ENCODE measurements around the gene CLGN. TPM values are rescaled to one million over a fixed set of nuclear protein-coding genes. Genes with fewer than 3 reads are reported as not detected.

CLGN gene
- polyA plus RNA-seq, 1 donor (not counting 4 experiments of a cell fraction or from before 2014, with no cell fraction given) = not detected

DNA sequence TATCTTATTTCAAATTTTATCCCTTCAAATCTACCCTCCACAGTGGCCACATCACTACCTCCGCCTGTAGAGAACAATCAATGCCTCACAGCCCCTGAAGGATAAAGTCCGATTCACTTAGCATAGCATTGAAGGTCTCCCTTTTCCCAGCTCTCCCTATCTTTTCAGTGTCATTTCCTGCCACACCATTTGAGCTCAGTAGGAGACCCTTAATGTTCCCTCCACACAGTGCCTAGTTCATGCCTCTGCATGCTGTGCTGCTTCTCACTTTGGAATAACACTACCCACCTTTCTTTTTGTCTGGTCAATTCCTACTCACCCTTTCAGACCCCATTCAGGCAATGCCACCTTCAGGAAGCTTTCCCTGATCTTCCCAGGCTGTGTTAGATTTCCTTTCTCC is 77.6 kb downstream of the CLGN start:
- Histone ChIP-seq H3K4me2 (ENCODE audit: control insufficient read depth, extremely low read depth, insufficient read depth, low read depth, low read length) (no peak overlapping the region), H3K4me3 (ENCODE audit: control insufficient read depth in 2 of 3, extremely low read depth in 1 of 3, insufficient read depth in 2 of 3, low read depth in 1 of 3, low read length in 3 of 3) (no peak overlapping the region), H3K27ac (ENCODE audit: control insufficient read depth, insufficient read depth, low read length) (no peak overlapping the region), H3K36me3 (ENCODE audit: control insufficient read depth in 2 of 2, extremely low read depth in 1 of 2, insufficient read depth in 2 of 2, low read length in 2 of 2) (no peaks in the 10 kb centered on the region), H3K9ac (ENCODE audit: control insufficient read depth, extremely low read depth, insufficient read depth, low read length) (no peak overlapping the region), H3K9me3 (ENCODE audit: control insufficient read depth, low read depth, low read length) (no peaks in the 10 kb centered on the region), H3K79me2 (ENCODE audit: control insufficient read depth, insufficient read depth, low read length) (no peaks in the 10 kb centered on the region), H4K20me1 (ENCODE audit: control insufficient read depth, extremely low read depth, insufficient read depth, low read length) (no peaks in the 10 kb centered on the region), H2AFZ (ENCODE audit: control insufficient read depth, low read length) (no peak overlapping the region), H3K27me3 (ENCODE audit: control insufficient read depth, extremely low read depth, insufficient read depth, low read length) (peaks cover 3% of the 10 kb centered on the region), H3K9me1 (ENCODE audit: control insufficient read depth, extremely low read depth, insufficient read depth, low read length) (no peaks in the 10 kb centered on the region), H3K4me1 (ENCODE audit: control insufficient read depth, extremely low read depth, insufficient read depth, low read length) (no peaks in the 10 kb centered on the region)
- no peak for DNase-seq (ENCODE audit: low read depth, low spot score)
- TF ChIP-seq, protein P1, sequence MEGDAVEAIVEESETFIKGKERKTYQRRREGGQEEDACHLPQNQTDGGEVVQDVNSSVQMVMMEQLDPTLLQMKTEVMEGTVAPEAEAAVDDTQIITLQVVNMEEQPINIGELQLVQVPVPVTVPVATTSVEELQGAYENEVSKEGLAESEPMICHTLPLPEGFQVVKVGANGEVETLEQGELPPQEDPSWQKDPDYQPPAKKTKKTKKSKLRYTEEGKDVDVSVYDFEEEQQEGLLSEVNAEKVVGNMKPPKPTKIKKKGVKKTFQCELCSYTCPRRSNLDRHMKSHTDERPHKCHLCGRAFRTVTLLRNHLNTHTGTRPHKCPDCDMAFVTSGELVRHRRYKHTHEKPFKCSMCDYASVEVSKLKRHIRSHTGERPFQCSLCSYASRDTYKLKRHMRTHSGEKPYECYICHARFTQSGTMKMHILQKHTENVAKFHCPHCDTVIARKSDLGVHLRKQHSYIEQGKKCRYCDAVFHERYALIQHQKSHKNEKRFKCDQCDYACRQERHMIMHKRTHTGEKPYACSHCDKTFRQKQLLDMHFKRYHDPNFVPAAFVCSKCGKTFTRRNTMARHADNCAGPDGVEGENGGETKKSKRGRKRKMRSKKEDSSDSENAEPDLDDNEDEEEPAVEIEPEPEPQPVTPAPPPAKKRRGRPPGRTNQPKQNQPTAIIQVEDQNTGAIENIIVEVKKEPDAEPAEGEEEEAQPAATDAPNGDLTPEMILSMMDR (optimal IDR thresholded peaks at IDR 0.05 in 1 of 3, IDR thresholded peaks at IDR 0.05 in 1 of 3, conservative IDR thresholded peaks at IDR 0.05 in 1 of 3; ENCODE audit: extremely low read depth in 1 of 3, insufficient read depth in 2 of 3, low read length in 3 of 3) = no peak
- TF ChIP-seq EZH2 (IDR thresholded peaks at IDR 0.05; ENCODE audit: low read length) = no peak
- dilution Hi-C loops (cut with MboI; ENCODE audit: extremely low pct_ligation_motif_present, low sequenced_read_pairs) = no loop called here
- no peak for FAIRE-seq

DNA sequence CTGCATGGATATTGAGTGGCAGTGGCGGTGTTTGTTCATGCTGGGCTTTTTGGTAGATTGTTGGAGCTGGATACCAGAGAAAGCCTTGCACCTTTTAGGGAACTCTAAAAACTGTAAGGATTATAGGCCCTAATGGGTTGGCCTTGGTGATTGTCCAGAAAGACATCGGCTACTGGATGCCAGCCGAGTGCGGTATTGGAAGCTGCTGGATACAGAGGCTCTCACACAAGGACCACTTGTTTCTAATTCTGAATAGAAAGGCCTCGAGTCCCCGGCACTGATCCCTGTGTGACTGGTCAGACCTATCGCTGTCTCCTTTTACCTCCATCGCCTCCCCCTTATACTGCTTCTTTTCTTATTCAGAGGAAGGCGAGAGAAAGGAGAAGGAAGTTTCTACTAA is 81.3 kb downstream of the CLGN start:
- no peaks in the 10 kb centered on the region for H3K9me1 ChIP-seq (ENCODE audit: control insufficient read depth, extremely low read depth, insufficient read depth, low read length)
- H3K4me1 ChIP-seq (ENCODE audit: control insufficient read depth, extremely low read depth, insufficient read depth, low read length) = no peaks in the 10 kb centered on the region
- DNase-seq (ENCODE audit: low read depth, low spot score) = no peak
- H3K36me3 ChIP-seq (ENCODE audit: control insufficient read depth in 2 of 2, extremely low read depth in 1 of 2, insufficient read depth in 2 of 2, low read length in 2 of 2) = no peaks in the 10 kb centered on the region
- dilution Hi-C loops (cut with MboI; ENCODE audit: extremely low pct_ligation_motif_present, low sequenced_read_pairs) = no loop called here
- no peak overlapping the region for H3K27ac ChIP-seq (ENCODE audit: control insufficient read depth, insufficient read depth, low read length)
- no peak for FAIRE-seq
- H4K20me1 ChIP-seq (ENCODE audit: control insufficient read depth, extremely low read depth, insufficient read depth, low read length) = no peaks in the 10 kb centered on the region
- H3K79me2 ChIP-seq (ENCODE audit: control insufficient read depth, insufficient read depth, low read length) = no peaks in the 10 kb centered on the region
- H3K9me3 ChIP-seq (ENCODE audit: control insufficient read depth, low read depth, low read length) = no peaks in the 10 kb centered on the region
- H3K4me2 ChIP-seq (ENCODE audit: control insufficient read depth, extremely low read depth, insufficient read depth, low read depth, low read length) = no peak overlapping the region
- H3K4me3 ChIP-seq (ENCODE audit: control insufficient read depth in 2 of 3, extremely low read depth in 1 of 3, insufficient read depth in 2 of 3, low read depth in 1 of 3, low read length in 3 of 3) = no peak overlapping the region
- no peak for TF ChIP-seq EZH2 (IDR thresholded peaks at IDR 0.05; ENCODE audit: low read length)
- TF ChIP-seq, protein P1 (optimal IDR thresholded peaks at IDR 0.05 in 1 of 3, IDR thresholded peaks at IDR 0.05 in 1 of 3, conservative IDR thresholded peaks at IDR 0.05 in 1 of 3; ENCODE audit: extremely low read depth in 1 of 3, insufficient read depth in 2 of 3, low read length in 3 of 3) = no peak
- H3K27me3 ChIP-seq (ENCODE audit: control insufficient read depth, extremely low read depth, insufficient read depth, low read length) = peaks cover 5% of the 10 kb centered on the region
- no peak overlapping the region for H2AFZ ChIP-seq (ENCODE audit: control insufficient read depth, low read length)
- H3K9ac ChIP-seq (ENCODE audit: control insufficient read depth, extremely low read depth, insufficient read depth, low read length) = no peak overlapping the region
